K562 (cell line): Measurements from ENCODE around the gene VGLL4. TPM values are rescaled to one million over a fixed set of nuclear protein-coding genes. Genes with fewer than 3 reads are reported as not detected.
A peak's percentile ranks its signal among the peaks of the same experiment; 100 is the strongest.

Experiments
- ARID2 ChIP-seq: fragments of 450-650 bp; IDR thresholded peaks from 2 replicates; pipeline ENCODE4 v1.6.1; 2017; ENCODE audit warnings: antibody characterized with exemption, mild to moderate bottlenecking
- BCOR ChIP-seq: fragments of 450-650 bp; IDR thresholded peaks from 2 replicates; pipeline ENCODE4 v1.6.1; 2016
- ETV1 ChIP-seq: fragments of 450-650 bp; conservative IDR thresholded peaks from 2 replicates; pipeline ENCODE4 v1.6.1; 2016; ENCODE audit warnings: missing genetic modification characterization, control low read depth, low read depth, missing compliant biosample characterization
- FOXP1 ChIP-seq: sonication (generic); formaldehyde crosslinking; IDR thresholded peaks from 2 replicates; pipeline ENCODE4 v1.8.0; 2022; ENCODE audit warnings: mild to moderate bottlenecking, missing genetic modification reagents
- NR2C2 ChIP-seq, 2 experiments: fragments of 200-800 bp in 1 of 2; sonication (Bioruptor generic) in 1 of 2; sonication (generic) in 1 of 2; formaldehyde crosslinking in 1 of 2; IDR thresholded peaks; 2 replicates each; pipeline versions ENCODE4 v1.6.1 to v1.8.0; 2016 to 2022; ENCODE audit warnings: mild to moderate bottlenecking in 1 of 2, missing compliant biosample characterization in 1 of 2, missing genetic modification characterization in 1 of 2, missing genetic modification reagents in 1 of 2
- POLR2G ChIP-seq: fragments of 200-400 bp; formaldehyde crosslinking; IDR thresholded peaks from 2 replicates; pipeline ENCODE4 v1.6.1; 2017; ENCODE audit warnings: low read depth, mild to moderate bottlenecking, antibody characterized with exemption, low read length, moderate library complexity
- PYGO2 ChIP-seq: fragments of 450-650 bp; IDR thresholded peaks from 2 replicates; pipeline ENCODE4 v1.6.1; 2016; ENCODE audit warnings: mild to moderate bottlenecking, missing genetic modification characterization, moderate library complexity, missing compliant biosample characterization
- RCOR1 ChIP-seq, 2 experiments: IDR thresholded peaks; 2 replicates each; pipeline ENCODE4 v1.6.1; 2012; ENCODE audit warnings: low read depth in 2 of 2, low read length in 2 of 2, borderline replicate concordance in 1 of 2, improper control_type of control experiment in 1 of 2
- SAP30 ChIP-seq: fragments of 200-600 bp; sonication (generic); IDR thresholded peaks from 2 replicates; pipeline ENCODE4 v1.6.1; 2012; ENCODE audit warnings: borderline replicate concordance, low read depth, mild to moderate bottlenecking, moderate library complexity, low read length, control low read depth, inconsistent platforms; ENCODE audit not compliant: insufficient read depth, poor library complexity, severe bottlenecking
- SP1 ChIP-seq: sonication (generic); formaldehyde crosslinking; IDR thresholded peaks from 2 replicates; pipeline ENCODE4 v1.8.1; 2022; ENCODE audit warnings: mild to moderate bottlenecking, missing genetic modification reagents
- SREBF1 ChIP-seq: fragments of 150-350 bp; IDR thresholded peaks from 2 replicates; pipeline ENCODE4 v1.6.1; 2014; ENCODE audit warnings: antibody characterized with exemption, low read depth, low read length, borderline replicate concordance
- TBP ChIP-seq: optimal IDR thresholded peaks from 2 replicates; pipeline ENCODE3; 2011; ENCODE audit warnings: low read depth, low read length, improper control_type of control experiment
- TCF7 ChIP-seq: sonication (generic); IDR thresholded peaks from 2 replicates; pipeline ENCODE4 v1.6.1; 2016; ENCODE audit warnings: antibody characterized with exemption, borderline replicate concordance
- ZBTB12 ChIP-seq: fragments of 250-450 bp; sonication (Bioruptor Pico); IDR thresholded peaks from 2 replicates; pipeline ENCODE4 v1.4.0; 2020
- ZBTB8A ChIP-seq: fragments of 450-650 bp; IDR thresholded peaks from 2 replicates; pipeline ENCODE4 v1.6.1; 2018; ENCODE audit warnings: mild to moderate bottlenecking, moderate library complexity; ENCODE audit not compliant: partially characterized antibody
- ZNF511 ChIP-seq: sonication (generic); formaldehyde crosslinking; IDR thresholded peaks from 2 replicates; pipeline ENCODE4 v1.8.0; 2022; ENCODE audit warnings: mild to moderate bottlenecking, missing genetic modification reagents
- ZNF586 ChIP-seq: fragments of 450-650 bp; formaldehyde crosslinking; conservative IDR thresholded peaks from 2 replicates; pipeline ENCODE4 v1.4.0; 2020; ENCODE audit warnings: mild to moderate bottlenecking, moderate library complexity
- ZNF589 ChIP-seq: fragments of 200-800 bp; sonication (Bioruptor generic); IDR thresholded peaks from 2 replicates; pipeline ENCODE4 v1.6.1; 2016; ENCODE audit warnings: low read depth, missing genetic modification characterization, missing compliant biosample characterization
- ZNF609 ChIP-seq: sonication (generic); formaldehyde crosslinking; IDR thresholded peaks from 2 replicates; pipeline ENCODE4 v1.8.1; 2023; ENCODE audit warnings: missing genetic modification reagents, mild to moderate bottlenecking, borderline replicate concordance
- polyA plus RNA-seq, 8 experiments: library from polyadenylated mRNA; depleted of rRNA in 4 of 8; stranded (reverse) in 5 of 8; unstranded in 3 of 8; fragments of >200 nt; fragmentation: Nextera tagmentation in 2 of 8; fragmentation: Illumina TruSeq in 1 of 8; extraction: Ambion mirVana in 2 of 8; extraction: Trizol in 1 of 8; gene quantifications; 2 replicates each; pipeline versions ENCODE4 v1.2.1 to v1.2.3, GENCODE V29; 2011 to 2014; ENCODE audit warnings: inconsistent platforms in 1 of 8, missing spikeins in 1 of 8
- total RNA-seq, 7 experiments: library from RNA; depleted of rRNA in 6 of 7; stranded (reverse); fragments of >200 nt in 6 of 7; fragmentation: Illumina TruSeq in 2 of 7; extraction: Trizol in 2 of 7; gene quantifications; 2 replicates each; pipeline versions ENCODE4 v1.2.1 to v1.2.3, GENCODE V29; 2011 to 2021; ENCODE audit warnings: low replicate concordance in 1 of 7

The VGLL4 gene
- total and polyA plus RNA-seq, 9 of the 15 experiments (the other 6 are each of a cell fraction or from before 2014, with no cell fraction given) = 0.27 to 10.9 (median 8.6) TPM

GRCh38 chr3:11642431-11643191, 1.1 kb downstream of the VGLL4 start (continued):
- TF ChIP-seq ZNF511 (CRISPR knock-in tag) (peak; percentile 44; the same call in 1 of the 2 replicates), PYGO2 (tag) (no peak), ETV1 (tag) (peak; percentile 57), ZBTB12 (CRISPR knock-in tag) (no peak), ZNF589 (CRISPR knock-in tag) (no peak; the same call in 1 of the 2 replicates), SP1 (CRISPR knock-in tag) (peak; percentile 67), POLR2G (peak; percentile 88), SAP30 (peak; percentile 61), TBP (peak; percentile 11), ZNF609 (CRISPR knock-in tag) (no peak), TCF7 (no peak), BCOR (peak; percentile 6; the same call in 1 of the 2 replicates), NR2C2 (CRISPR knock-in tag; IDR thresholded peaks at IDR 0.05) (no peak), NR2C2 (tag; IDR thresholded peaks at IDR 0.05) (peak; percentile 11; the same call in 1 of the 2 replicates), RCOR1 (IDR thresholded peaks at IDR 0.05; ENCODE audit: borderline replicate concordance in 1 of 2, low read depth in 2 of 2, low read length in 2 of 2) (peak in 1 of 2 experiments; percentile 42; a peak in 1 of 4 replicates), ZBTB8A (no peak), ZNF586 (CRISPR knock-in tag) (no peak), ARID2 (no peak), SREBF1 (no peak), FOXP1 (CRISPR knock-in tag) (no peak)
